HUES6 (cell line): ENCODE measurements around the gene CCDC88C.

Experiments
- H3K27ac ChIP-seq: 2 replicates; pipeline ENCODE4 v1.7.0; 2013; ENCODE audit warnings: low read depth, mild to moderate bottlenecking, low read length, inconsistent platforms
- H3K27me3 ChIP-seq: 2 replicates; pipeline ENCODE4 v1.6.1; 2013; ENCODE audit warnings: low read length; ENCODE audit not compliant: control insufficient read depth, insufficient read depth
- H3K36me3 ChIP-seq: 2 replicates; pipeline ENCODE4 v1.6.1; 2013; ENCODE audit warnings: low read length; ENCODE audit not compliant: control insufficient read depth, insufficient read depth
- H3K4me1 ChIP-seq: 2 replicates; pipeline ENCODE4 v1.6.1; 2013; ENCODE audit warnings: low read length; ENCODE audit not compliant: control insufficient read depth, insufficient read depth
- H3K4me3 ChIP-seq: 2 replicates; pipeline ENCODE4 v1.5.1; 2013; ENCODE audit warnings: low read depth, low read length
- H3K9ac ChIP-seq: one replicate; pipeline ENCODE4 v1.6.1; 2013; ENCODE audit warnings: mild to moderate bottlenecking, low read length
- H3K9me3 ChIP-seq: 2 replicates; pipeline ENCODE4 v1.6.1; 2013; ENCODE audit warnings: low read depth, low read length; ENCODE audit not compliant: control insufficient read depth, insufficient read depth

CCDC88C gene

GRCh38 chr14:91396959-91397815 lies 20.4 kb downstream of the CCDC88C start:
- H3K27ac ChIP-seq: 0 out of 2 replicates have a peak overlapping the region, but pooled peaks have one; percentile 3
- H3K27me3 ChIP-seq: no peaks in the 10 kb centered on the region
- H3K36me3 ChIP-seq: no peaks in the 10 kb centered on the region
- H3K4me1 ChIP-seq: peaks cover 76% of the 10 kb centered on the region
- H3K9ac ChIP-seq: no peak overlapping the region
- H3K4me3 ChIP-seq: no peak overlapping the region
- peaks cover 3% of the 10 kb centered on the region; the same call in 1 of the 2 replicates for H3K9me3 ChIP-seq

- Histone ChIP-seq H3K9me3 (no peaks in the 10 kb centered on the region), H3K9ac (no peak overlapping the region), H3K27me3 (no peaks in the 10 kb centered on the region), H3K27ac (peak overlapping the region; percentile 3; the same call in 1 of the 2 replicates), H3K4me1 (peaks cover 80% of the 10 kb centered on the region), H3K36me3 (no peaks in the 10 kb centered on the region), H3K4me3 (no peak overlapping the region; the same call in 1 of the 2 replicates)
Measured at GRCh38 chr14:91396013-91396660, 21.5 kb downstream of the CCDC88C start.

GRCh38 chr14:91395466-91395865 lies 22.2 kb downstream of the CCDC88C start:
- Histone ChIP-seq H3K4me1 (peaks cover 75% of the 10 kb centered on the region), H3K9me3 (no peaks in the 10 kb centered on the region), H3K9ac (peak overlapping the region; percentile 22), H3K27ac (0 out of 2 replicates have a peak overlapping the region, but pooled peaks have one; percentile 3), H3K36me3 (no peaks in the 10 kb centered on the region), H3K27me3 (no peaks in the 10 kb centered on the region), H3K4me3 (no peak overlapping the region)

- no peaks in the 10 kb centered on the region for H3K36me3 ChIP-seq
- H3K4me1 ChIP-seq: peaks cover 68% of the 10 kb centered on the region
- H3K27ac ChIP-seq: peak overlapping the region; percentile 24
Measured at GRCh38 chr14:91394105-91395081, 23.2 kb downstream of the CCDC88C start.

GRCh38 chr14:91392623-91393303 lies 24.9 kb downstream of the CCDC88C start:
- no peak overlapping the region; the same call in 1 of the 2 replicates for H3K27ac ChIP-seq
- H3K4me1 ChIP-seq: peaks cover 71% of the 10 kb centered on the region
- H3K36me3 ChIP-seq: no peaks in the 10 kb centered on the region
- H3K4me3 ChIP-seq: no peak overlapping the region
- no peaks in the 10 kb centered on the region for H3K27me3 ChIP-seq
- no peaks in the 10 kb centered on the region for H3K9me3 ChIP-seq
- H3K9ac ChIP-seq: no peak overlapping the region

More at GRCh38 chr14:91394105-91395081, 23.2 kb downstream of the CCDC88C start:
- Histone ChIP-seq H3K9ac (no peak overlapping the region), H3K9me3 (no peaks in the 10 kb centered on the region), H3K27me3 (no peaks in the 10 kb centered on the region), H3K4me3 (no peak overlapping the region)

- H3K4me1 ChIP-seq: peaks cover 54% of the 10 kb centered on the region
Measured at GRCh38 chr14:91390165-91390778, 27.3 kb downstream of the CCDC88C start.

GRCh38 chr14:91389150-91389549 lies 28.5 kb downstream of the CCDC88C start:
- Histone ChIP-seq H3K4me1 (peaks cover 45% of the 10 kb centered on the region), H3K9me3 (no peaks in the 10 kb centered on the region), H3K27ac (no peak overlapping the region), H3K36me3 (no peaks in the 10 kb centered on the region), H3K27me3 (no peaks in the 10 kb centered on the region), H3K9ac (no peak overlapping the region), H3K4me3 (no peak overlapping the region)

More at GRCh38 chr14:91390165-91390778, 27.3 kb downstream of the CCDC88C start:
- no peaks in the 10 kb centered on the region for H3K36me3 ChIP-seq
- no peaks in the 10 kb centered on the region for H3K27me3 ChIP-seq
- no peaks in the 10 kb centered on the region for H3K9me3 ChIP-seq
- no peak overlapping the region for H3K4me3 ChIP-seq
- H3K27ac ChIP-seq: no peak overlapping the region
- no peak overlapping the region for H3K9ac ChIP-seq

- Histone ChIP-seq H3K9me3 (no peaks in the 10 kb centered on the region), H3K27ac (no peak overlapping the region), H3K36me3 (no peaks in the 10 kb centered on the region), H3K9ac (no peak overlapping the region), H3K27me3 (no peaks in the 10 kb centered on the region), H3K4me3 (no peak overlapping the region), H3K4me1 (peaks cover 44% of the 10 kb centered on the region)
Measured at GRCh38 chr14:91388551-91388975, 29.1 kb downstream of the CCDC88C start.

- Histone ChIP-seq H3K4me3 (no peak overlapping the region), H3K4me1 (peaks cover 44% of the 10 kb centered on the region), H3K27me3 (no peaks in the 10 kb centered on the region), H3K9ac (no peak overlapping the region), H3K36me3 (no peaks in the 10 kb centered on the region), H3K27ac (no peak overlapping the region), H3K9me3 (no peaks in the 10 kb centered on the region)
Measured at GRCh38 chr14:91387951-91388381, 29.7 kb downstream of the CCDC88C start.
